Occipital lobe (tissue), 2 donors: ENCODE data around the gene CYP26B1. TPM values are rescaled to one million over a fixed set of nuclear protein-coding genes. Genes with fewer than 3 reads are reported as not detected.

Experiments
- DNase-seq: peaks from one replicate; lab custom pipeline; 2025; lab: John Stamatoyannopoulos, UW
- total RNA-seq: library from RNA; depleted of rRNA; stranded (reverse); fragments of >200 nt; gene quantifications from one replicate; pipeline ENCODE4 v1.2.3, GENCODE V29; 2014

Gene CYP26B1
- total RNA-seq, 1 donor from 2014 or later: 3.1 TPM

DNA sequence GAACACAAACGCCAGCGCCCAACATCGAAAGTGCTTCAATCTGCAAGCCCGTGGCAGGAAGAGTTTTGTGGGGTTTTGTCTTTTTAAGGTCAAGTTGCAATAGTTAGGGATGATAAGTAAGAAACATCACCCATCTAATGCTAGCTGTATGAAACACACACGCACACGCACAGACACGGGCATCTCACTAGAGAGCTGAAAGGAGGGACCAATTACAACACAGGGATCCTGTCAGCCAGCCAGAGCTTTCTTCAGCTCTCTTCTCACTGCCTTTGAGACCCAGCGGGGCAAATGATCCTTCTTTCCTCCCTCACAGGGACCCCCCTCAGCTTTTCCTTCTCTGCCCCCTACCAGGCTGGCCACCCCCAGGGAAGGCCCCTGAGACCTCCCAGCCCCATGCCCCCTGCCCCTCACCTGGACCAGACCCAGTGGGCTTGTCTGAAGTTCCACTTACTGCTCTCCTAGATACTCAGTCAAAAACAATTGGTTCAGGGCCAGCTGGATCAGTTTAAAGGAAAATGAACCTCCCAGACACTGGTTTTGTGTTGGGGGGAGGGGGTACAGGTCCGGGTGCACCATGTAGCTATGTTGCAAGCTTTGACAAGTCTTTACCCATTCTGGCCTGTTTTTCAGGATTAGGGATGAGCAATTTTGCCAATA lies 17.9 kb downstream of the CYP26B1 start:
- no peak for DNase-seq

DNA sequence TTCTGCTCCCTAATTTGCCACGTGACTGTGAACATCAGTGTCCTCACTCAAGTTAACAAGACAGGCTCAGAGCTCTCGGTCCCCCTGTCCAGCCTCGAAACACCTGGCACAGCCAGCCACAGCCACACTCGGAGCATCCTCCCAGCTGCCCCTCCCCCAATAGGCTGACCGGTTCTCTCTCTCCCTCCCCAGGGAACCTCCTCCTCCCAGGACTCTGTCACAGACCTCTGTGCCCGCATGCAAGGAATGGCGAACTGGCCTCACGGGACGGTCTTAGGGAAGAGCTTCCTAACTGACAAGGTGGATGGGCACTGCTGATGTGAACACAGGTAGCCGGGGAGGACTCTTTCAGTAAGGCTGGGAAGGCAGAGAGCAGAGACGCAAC lies 18.8 kb downstream of the CYP26B1 start:
- DNase-seq: no peak

DNA sequence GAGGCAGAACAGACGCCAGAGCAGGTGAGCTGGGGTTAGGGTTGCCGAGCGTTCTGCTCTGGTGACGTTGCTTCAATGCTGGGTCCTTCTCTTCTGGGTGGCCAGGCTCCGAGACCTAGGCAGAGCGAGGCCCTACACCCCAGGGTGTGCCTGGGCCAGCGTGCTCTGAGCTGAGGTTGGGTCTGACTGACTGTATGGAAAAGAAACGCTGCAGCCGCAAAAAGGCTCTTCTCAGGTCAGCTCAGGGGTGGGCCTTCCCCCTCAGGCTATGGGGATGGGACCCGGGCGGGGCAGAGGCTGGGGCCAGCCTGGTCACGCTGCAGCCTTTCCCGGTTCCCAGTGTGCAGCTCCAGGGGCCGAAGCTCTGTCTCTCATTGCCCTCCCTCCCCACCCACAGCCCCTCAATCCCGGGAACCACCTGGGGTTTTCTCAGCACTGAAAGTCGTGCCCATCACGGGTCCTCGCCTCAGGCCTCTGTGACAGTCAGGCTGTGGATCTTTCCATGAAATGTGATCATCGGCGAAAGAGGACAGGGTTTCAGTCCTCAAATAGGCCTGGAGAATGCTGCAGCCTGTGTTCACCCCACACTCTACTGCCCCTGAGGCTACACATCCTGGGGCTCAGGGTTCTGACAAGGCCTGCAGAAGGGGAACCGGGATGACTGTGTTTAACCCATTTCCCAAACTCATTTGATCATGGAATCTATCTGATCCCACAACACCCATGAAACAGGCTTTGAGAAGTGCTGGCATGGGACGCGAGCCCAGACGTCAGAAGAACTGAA lies 19.4 kb downstream of the CYP26B1 start:
- DNase-seq: no peak

DNA sequence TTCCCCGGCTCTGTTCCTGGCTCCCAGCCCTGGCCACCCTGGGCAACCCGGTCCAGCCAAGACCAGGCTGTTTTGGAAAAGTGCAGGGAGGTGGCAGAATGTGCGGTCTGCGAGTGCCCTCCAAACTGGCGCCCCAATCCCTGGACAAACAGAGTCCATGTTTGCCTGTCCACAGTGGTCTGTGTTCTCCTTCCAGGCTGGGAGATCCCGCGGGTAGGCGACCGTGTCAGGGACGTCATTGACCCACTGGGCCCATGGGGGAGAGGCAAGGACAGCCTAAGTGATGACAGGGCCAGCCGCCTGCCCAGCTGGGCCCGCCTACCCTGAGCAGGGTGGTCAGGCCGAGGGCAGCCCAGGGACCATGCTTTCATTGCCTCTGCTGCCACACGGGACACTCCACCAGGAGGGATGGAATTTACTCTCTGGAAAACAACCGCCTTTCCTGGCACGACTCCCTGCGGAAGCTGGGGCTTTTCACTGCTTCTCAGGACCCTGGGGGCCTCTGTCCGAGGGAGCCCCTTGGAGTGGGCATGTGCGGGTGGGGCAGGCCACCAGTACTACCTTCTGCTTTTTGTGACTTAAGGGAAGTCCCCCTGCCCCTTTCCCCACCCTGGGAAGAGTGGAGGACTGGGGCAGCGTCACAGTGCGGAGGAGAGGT lies 20.1 kb downstream of the CYP26B1 start:
- DNase-seq: no peak

DNA sequence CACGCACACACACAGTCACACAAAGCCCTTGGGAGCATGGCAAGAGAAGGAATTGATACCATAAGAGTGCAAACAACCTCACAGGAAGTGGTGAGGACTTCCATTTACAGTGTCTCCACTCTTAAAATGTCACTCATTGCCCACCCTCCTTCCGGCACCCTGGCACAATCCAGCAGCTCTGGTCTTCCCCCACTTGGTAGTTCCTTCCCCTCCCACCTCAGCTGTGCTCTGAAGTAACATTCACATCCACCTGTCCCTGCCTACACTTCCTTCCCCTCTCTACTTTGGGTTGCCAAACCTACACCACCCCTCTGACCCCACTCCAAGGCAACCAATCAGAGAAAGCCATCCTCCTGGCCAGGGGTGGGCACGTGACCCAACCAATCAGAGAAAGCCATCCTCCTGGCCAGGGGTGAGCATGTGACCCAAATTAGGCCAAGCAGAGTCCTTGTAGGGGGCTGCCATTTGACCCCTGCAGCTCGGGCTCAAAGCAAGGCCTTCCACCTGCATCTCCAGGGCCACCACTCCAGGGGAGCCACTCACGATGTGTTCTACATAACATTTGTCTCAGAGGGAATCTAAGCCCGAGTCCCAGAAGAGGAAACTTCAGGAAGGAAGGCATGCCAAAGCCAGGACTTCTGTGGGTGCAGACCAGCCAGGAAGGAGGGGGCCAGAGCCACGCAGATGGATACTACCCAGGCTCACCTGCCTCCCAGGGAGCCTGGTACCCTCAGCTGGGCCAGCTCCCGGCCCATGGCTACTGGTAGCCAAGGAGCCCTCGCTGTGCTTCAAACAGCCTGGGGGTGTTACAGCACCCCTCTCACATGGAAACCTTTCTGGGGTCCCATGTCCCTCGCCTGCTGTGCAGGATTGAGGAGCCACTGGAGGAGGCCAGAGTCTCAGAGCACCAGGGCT lies 21.2 kb downstream of the CYP26B1 start:
- DNase-seq: no peak

DNA sequence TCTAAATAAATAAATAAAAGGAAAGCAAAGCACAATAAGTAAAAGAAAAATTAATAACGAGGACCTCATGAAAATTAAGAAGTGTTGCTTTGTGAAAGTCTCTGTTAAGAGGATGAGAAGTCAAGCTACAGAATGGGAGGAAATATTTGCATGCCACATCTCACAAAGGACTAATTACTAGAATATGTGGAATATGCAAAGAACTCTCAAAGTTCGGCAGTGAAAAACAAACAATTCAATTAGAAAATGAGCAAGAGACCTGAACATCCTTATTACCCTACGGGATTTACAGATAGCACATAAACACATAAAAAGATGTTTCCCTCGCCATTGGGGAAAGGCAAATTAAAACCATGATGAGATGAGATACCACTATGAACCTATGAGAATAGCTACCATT lies 23.3 kb downstream of the CYP26B1 start:
- no peak for DNase-seq

DNA sequence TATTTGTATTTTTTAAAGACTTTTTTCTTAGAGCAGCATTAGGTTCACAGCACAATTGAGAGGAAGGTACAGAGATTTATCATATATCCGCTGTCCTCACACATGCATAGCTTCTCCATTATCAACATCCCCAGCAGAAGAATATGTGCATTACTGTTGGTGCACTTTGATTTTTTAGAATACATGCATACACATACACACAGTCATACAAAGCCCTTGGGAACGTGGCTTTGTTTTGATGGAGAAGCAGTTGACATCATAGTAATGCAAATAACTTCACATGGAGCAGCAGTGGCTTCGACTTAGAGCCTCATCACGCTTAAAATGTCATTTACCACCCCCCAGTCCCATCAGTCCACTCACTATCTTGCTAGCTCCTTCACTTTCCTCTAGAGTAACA lies 26.5 kb downstream of the CYP26B1 start:
- DNase-seq: no peak

DNA sequence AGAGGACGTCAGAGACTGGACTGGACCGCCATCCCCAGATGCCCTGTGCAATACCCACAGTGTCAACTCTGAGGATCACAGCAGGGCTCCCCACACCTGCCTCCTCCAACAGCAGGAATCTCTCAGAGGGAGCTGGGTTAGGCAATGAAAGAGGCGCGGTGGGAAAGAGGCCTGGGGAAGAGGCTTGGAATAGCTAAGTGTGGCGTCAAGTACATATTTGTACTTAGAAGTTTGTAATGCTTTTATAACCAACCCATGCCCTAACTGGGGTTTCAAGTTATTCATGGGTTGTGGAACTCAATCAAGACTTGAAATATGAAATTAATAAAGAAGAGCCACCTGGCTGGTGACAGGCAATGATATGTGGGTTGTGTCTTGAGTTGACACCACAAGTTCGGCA lies 28.7 kb downstream of the CYP26B1 start:
- no peak for DNase-seq

DNA sequence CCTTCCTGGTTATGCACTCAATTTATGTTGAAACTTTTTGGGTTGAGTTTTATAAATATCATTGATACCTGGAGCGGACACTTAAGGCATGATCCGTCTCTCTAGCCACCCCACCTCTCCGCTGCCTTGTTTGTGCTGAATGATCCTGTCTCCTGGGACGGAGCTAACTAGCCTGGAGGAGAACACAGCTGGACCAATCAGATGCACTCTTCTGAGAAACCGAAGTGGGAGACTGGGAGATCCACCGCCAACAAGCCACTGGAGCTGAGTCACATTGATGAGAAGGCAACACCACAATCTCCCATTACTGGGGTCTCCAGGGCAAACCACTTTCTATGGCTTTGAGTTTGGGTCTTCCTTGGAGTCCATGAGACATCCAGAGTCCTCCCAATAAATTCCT lies 29.3 kb downstream of the CYP26B1 start:
- DNase-seq: no peak

DNA sequence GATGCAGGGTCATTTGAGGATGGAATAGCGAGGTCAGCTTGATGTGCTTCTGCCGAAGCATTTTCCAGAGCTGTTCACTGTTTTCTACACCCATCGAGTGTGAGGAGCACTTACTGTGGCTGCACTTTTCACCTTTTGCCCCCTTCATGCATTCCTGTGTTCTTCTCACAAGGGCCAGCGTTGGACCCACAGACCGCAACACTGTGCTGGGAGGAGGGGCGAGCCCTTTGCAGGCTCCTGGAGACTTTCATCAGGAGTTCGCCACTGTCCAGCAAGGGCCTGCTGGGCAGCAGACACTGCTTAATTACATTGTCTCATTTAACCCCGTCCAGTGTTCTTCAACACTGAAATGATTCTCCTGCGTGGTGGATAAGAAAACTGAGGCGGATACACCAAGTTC lies 29.9 kb downstream of the CYP26B1 start:
- DNase-seq: no peak

DNA sequence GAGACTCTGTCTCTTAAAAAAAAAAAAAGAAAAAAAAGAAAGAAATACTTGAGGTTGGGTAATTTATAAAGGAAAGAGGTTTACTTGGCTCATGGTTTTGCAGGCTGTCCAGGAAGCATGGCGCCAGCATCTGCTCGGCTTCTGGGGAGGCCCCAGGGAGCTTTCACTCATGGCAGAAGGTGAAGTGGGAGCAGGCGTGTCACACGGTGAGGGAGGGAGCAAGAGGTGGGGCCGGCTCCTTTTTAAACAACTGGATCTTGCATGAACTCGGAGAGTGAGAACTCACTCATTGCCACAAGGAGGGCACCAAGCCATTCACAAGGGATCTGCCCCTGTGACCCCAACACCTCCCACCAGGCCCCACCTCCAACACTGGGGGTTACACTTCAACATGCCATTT lies 30.6 kb downstream of the CYP26B1 start:
- no peak for DNase-seq

DNA sequence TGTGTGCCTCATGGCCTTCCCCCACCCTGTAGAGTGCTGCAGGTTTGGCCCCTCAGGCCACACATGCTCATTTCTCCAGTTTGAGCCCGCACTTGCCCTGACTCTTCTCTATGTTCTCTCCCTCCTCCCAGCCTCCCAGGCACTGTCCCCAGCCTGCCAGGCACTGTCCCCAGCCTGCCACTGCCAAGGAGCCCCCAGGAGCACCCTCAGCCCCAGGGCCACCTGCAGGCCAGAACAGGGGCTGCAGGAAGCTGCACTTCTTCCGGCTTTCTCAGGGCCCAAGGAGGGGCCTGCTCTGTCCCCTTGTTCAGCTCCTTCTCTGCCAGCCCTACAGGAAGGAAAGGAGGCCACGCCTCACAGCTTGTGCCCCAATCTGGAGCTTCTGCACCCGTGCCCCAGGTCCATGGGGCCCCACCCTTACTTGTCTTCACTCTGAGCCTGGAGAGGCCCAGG lies 31.6 kb downstream of the CYP26B1 start:
- DNase-seq: no peak

DNA sequence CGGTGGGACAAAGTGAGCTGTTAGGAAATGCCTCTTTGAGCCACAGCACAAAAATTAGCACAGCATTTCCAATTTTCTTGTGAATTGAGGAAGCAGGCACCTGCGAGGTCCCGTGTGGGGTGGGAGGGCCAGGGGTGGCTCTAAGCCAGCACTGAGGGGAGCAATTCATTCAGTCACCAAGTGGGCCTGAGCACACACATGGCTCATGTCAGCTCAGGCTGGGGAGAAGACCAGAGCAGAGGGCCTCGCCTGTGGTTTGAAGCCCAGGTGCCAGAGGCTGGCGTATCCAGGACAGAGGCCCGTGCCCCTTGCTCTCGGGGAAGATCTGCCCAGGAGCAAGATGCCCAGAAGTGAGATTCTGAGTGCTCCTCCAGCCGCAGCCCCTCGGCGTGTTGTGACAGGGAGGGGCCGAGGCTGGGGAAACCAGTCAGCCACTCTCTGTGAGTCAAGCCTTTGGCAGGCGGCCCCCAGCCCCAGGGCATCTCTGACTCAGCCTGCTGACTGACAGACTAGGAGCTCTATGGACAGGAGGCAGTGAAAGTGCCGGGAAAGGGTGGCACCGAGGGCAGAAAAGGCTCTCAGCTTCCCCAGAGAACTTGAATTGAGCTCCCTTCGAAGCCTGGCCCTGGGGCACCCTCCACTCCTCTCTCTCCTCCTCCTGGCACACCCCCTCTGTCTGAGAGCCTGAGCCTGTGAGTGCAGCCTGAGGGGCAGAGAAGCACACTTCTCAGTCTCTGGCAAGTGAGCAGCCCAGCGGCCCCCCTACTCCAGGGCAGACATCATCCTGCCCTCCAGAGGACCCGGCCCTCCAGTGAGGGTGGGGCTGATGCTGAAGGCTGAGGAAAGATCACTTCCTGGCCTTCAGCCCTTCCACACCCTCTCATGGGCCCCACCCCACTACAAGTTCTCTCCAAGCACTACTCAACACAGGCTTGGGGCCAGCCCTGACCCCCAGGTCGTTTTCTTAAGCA lies 32.3 kb downstream of the CYP26B1 start:
- DNase-seq: no peak

DNA sequence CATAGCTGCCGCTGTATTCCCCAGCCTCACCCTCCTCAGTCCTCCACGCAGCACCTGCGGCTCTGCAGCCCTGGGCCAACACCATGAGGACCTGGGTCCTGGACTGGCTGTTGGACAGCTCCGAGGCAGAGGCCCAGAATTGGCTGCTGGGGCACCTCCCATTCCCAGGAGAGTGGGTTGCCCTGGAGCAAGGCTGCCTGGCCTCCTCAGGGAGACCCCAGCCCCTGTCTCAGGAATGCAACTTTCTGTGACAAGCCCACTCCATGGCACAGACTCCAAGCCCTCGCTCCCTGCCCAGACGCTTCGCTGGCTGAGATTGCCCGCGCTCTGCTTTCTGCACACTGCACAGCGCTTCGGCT lies 33.0 kb downstream of the CYP26B1 start:
- DNase-seq: no peak

DNA sequence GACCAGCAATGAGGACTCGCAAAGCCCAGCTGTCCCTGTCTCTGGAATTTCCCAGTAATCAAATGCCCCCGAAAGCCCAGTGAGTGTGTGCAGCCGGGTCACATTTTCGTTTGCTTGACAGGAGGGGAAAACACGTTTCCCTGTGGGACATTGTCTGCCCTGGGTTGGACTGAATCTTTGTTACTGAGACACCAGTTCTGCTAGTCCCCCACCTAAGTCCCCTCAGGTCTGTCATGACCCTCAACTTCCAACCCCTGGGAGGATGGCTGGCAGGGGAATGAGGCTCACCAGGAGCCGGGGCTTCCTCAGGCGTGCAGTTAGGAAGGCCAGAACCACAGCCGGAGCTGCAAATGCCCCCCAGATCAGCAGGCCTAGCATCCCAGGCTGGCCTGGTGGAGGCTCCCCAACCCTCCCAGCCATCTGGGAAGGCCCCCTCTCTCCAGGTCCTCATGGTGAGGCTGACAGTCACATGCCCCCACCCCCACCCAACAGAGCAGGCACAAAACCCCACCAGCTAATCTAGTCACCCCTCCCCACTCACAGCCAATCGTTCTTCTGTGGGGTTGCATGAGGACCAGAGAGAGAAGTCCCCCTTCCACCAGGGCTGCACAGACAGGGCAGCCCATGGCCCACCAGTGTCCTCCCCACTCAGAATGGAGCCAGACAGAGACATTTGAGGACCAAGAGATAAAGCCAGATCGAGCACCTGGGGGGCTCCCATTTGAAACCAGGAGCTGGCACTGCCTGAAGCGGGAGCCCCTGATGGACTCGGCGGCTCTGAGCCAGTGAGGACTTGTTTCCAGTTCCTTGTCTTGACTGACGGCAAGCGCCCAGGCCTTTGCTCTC lies 33.6 kb downstream of the CYP26B1 start:
- DNase-seq: no peak

DNA sequence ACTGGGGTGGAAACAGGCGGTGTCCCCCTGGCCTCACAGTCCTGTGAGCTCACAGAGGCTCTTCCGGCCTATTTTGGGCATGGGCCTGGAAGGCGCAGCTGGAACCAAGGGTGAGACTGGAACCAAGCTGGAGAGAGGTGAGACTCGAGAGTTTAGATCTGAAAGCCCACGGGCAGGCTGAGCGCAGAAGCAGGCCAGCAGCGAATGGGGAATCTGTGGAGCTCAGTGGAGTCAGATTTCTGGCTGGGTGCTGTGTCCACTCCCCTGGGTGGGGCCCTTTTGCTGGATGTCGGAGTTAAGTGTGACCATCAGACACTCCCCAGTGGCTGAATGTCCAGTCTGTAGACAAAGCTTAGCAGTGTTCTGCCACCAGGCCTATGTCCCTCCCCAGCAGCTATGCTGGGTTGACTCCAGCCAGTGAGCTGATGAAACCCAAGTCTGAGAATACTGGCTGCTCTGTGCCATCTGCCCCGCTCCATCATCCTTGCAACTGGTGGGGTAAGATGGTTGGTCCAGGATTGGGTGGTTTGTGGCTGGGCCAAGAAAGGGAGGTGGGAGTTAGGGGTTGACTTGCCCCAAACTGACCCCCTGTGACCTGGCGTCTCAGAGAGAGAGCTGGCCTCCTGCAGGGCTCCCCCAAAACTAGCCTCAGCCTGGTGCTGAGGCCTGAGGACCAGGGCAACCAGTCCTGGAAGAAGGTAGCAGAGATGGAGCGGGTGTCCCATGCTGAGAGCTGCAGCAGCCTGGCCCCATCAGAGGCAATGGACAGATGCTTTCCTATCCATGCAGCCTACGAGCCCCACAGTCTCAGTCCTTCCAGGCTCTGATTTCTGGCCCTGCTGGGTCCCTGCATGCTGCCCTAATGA lies 34.4 kb downstream of the CYP26B1 start:
- no peak for DNase-seq

DNA sequence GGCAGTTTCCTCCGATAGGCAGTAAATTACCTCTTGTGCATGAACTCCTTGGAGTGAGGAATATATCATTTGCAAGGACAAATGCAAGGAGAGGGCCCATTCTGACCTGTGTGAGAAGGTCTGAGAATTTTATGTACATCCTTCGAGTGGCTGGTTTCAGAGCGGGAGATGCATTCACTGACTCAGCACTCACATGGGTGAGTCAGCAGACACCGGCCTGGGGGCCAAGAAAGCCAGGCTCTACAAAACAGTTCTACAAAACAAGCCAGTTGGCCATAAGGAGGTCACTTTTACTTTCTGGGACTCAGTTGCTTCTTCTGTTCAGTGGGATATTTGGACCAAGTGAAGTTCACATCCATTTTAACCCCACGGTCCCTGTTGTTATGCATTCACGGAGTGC lies 35.3 kb downstream of the CYP26B1 start:
- DNase-seq: no peak

DNA sequence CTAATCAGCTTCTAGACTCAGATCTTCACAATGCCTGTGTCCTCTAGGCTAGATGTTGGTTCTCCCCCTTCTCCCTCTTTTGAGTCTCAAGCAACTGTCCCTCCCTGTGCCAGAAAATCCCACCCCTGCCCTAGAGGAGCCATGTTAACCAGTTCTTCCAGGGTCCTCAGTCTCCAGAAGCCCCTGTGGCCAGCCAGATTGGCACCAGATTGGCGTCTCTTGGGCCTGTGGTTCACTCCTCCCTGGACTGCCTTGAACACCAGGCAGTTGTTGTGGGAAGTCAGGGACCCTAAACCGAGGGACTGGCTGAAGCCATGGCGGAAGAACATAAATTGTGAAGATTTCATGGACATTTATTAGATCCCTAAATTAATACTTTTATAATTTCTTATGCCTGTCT lies 36.6 kb downstream of the CYP26B1 start:
- DNase-seq: no peak

DNA sequence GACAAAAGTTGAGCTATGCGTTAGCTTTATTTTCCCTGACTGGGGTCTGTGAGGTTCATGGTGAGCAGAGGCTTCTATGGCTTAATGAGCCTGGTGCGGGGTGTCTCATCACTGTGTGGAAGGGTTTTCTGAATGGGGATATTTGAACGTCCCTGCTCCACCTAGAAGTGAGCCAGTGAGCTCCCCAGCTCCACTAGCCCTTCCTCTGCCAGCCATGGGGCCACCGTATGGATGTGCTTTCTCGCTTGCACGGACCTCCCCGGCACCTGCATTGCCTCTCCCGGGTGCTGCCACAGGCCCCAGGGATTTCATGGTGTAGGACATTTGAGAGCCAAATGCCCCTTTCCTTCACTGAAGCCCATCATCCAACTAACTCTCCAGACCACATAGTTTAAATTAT lies 37.8 kb downstream of the CYP26B1 start:
- DNase-seq: no peak
